Mammary epithelial cell (primary cell): ENCODE data around the gene CAPS.
"Not testable (repeated sequence)": the region's sequence is repeated elsewhere in the genome, so short reads cannot be mapped to it uniquely, and the experiment has no call there.

Experiments used
- CTCF ChIP-seq, 2 donors: IDR thresholded peaks in 1 of 2; conservative IDR thresholded peaks in 1 of 2; 2 replicates each; pipeline ENCODE4 v1.5.1; 2011 to 2012; ENCODE audit warnings: inconsistent platforms in 2 of 2, low read length in 2 of 2, mild to moderate bottlenecking in 2 of 2, control low read depth in 1 of 2, low read depth in 1 of 2; ENCODE audit not compliant: insufficient read depth in 1 of 2; ENCODE audit errors: extremely low read depth in 1 of 2
- EZH2 ChIP-seq: IDR thresholded peaks from 2 replicates; pipeline ENCODE4 v1.6.1; 2012; ENCODE audit warnings: low read length, inconsistent platforms, borderline replicate concordance

GRCh38 chr19:5963259-5963658 is 49.2 kb downstream of the CAPS start:
- TF ChIP-seq CTCF (conservative IDR thresholded peaks at IDR 0.05 in 1 of 2, IDR thresholded peaks at IDR 0.05 in 1 of 2; ENCODE audit: extremely low read depth in 1 of 2, insufficient read depth in 1 of 2, low read depth in 1 of 2, low read length in 2 of 2); EZH2: not testable (repeated sequence)
